Activated naive CD8-positive, alpha-beta T cell treated with anti-CD3 and anti-CD28 coated beads for 36 hours (primary cell): ENCODE measurements around the gene ZCCHC13. TPM values are rescaled to one million over a fixed set of nuclear protein-coding genes. Genes with fewer than 3 reads are reported as not detected.
"Not testable (repeated sequence)": the region's sequence is repeated elsewhere in the genome, so short reads cannot be mapped to it uniquely, and the experiment has no call there.

Source experiments
- DNase-seq: peaks from one replicate; pipeline ENCODE4 v3.0.0; 2021
- H3K27ac Mint-ChIP-seq: one replicate; pipeline ENCODE4 v1.8.0; 2022; ENCODE audit warnings: mild to moderate bottlenecking, moderate library complexity, mixed read lengths
- H3K27me3 Mint-ChIP-seq: one replicate; pipeline ENCODE4 v1.8.0; 2022; ENCODE audit warnings: mild to moderate bottlenecking, mixed read lengths
- H3K36me3 Mint-ChIP-seq: one replicate; pipeline ENCODE4 v1.8.0; 2021; ENCODE audit warnings: mild to moderate bottlenecking, mixed read lengths
- H3K4me1 Mint-ChIP-seq: one replicate; pipeline ENCODE4 v1.8.0; 2021; ENCODE audit warnings: mixed read lengths
- H3K4me3 Mint-ChIP-seq: one replicate; pipeline ENCODE4 v1.8.0; 2022; ENCODE audit warnings: mild to moderate bottlenecking, moderate library complexity, mixed read lengths
- H3K9me3 Mint-ChIP-seq: one replicate; pipeline ENCODE4 v1.8.0; 2022; ENCODE audit warnings: mixed read lengths
- total RNA-seq, 2 experiments: library from RNA; stranded (reverse); gene quantifications; one replicate each; pipeline ENCODE4 v1.2.3, GENCODE V29; 2021

Gene ZCCHC13
- total RNA-seq, result not detected

DNA sequence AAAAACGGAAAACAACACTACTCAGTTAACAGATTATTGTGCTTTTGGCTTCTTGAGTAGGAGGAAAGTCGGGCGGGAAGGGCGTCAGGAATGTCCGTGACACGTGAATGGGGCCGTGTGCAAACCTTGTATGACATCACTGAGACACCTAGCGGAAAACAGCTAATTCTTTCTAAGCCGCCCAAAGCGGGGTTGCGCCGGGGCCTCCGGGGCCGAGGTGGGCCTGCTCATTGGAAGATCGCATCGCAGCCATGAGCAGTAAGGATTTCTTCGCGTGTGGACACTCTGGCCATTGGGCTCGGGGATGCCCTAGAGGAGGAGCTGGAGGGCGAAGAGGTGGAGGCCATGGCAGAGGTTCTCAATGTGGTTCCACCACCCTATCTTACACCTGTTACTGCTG, at the start of gene ZCCHC13:
TSS of gene ZCCHC13 (plus strand) at position 165 of the 400 bp plus-strand sequence. CDS start at position 252, 87 bp downstream.
- no peak for DNase-seq
- Mint-ChIP-seq H3K27ac (no peak within 1 kb of the TSS), H3K4me1 (no peaks in the 10 kb centered on the region), H3K36me3 (no peaks in the 10 kb centered on the region), H3K27me3 (no peaks in the 10 kb centered on the region), H3K4me3 (no peak within 1 kb of the TSS), H3K9me3 (no peaks in the 10 kb centered on the region)

DNA sequence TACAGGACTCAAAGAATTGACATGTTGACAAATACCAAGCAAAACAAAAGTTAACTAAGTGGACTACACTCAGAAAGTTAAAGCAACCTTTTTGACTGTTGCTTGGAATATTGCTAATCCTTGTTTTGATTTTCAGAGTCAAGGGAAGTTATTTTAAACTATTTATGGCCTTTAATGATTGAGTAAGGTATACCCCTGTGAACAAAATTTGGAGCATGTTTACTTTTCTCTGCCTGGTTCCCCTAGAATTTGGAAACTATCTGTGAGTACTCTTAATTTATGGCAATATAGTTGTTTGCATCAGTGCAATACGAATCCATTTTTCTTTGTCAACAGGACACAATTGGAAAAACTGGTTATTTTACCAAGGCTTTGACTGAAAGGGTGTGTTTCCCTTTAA, 45.9 kb upstream of the ZCCHC13 start:
- not testable (repeated sequence) for H3K4me3 Mint-ChIP-seq, H3K9me3 Mint-ChIP-seq, DNase-seq, H3K4me1 Mint-ChIP-seq, H3K27me3 Mint-ChIP-seq, H3K27ac Mint-ChIP-seq
- H3K36me3 Mint-ChIP-seq, result peaks cover 38% of the 10 kb centered on the region

DNA sequence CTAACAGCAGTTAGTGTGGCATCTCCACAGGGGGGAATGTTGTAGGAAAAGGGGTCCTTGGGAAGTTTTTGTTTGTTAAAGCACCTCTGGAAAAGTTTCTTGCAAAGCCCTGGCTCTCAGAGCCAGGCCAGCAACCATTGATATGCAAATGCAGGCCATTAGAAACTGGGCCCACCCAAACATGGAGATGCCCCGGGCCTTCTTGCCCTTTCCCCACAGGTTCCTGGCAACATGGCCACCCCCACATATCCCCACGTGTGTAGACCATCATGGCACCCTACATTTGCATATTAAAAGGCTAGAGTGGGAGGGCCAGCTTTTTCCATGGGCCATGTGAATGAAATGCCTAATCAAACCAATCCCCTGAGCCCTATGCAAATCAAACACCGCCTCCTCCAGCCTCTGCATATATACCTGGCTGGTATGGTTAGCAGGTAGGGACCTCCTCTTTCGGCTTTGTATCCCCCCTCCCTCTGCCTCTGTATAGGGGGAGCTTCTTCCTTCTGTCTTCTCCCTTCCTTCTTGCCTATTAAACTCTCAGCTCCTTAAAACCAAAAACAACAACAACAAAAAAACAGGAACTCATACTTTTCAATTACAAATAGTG, 44.0 kb upstream of the ZCCHC13 start:
- no peaks in the 10 kb centered on the region for H3K4me1 Mint-ChIP-seq
- H3K4me3 Mint-ChIP-seq, result no peak overlapping the region
- H3K27ac Mint-ChIP-seq, result no peak overlapping the region
- peaks cover 34% of the 10 kb centered on the region for H3K36me3 Mint-ChIP-seq
- DNase-seq, result no peak
- H3K9me3 Mint-ChIP-seq, result peaks cover 4% of the 10 kb centered on the region
- no peaks in the 10 kb centered on the region for H3K27me3 Mint-ChIP-seq

DNA sequence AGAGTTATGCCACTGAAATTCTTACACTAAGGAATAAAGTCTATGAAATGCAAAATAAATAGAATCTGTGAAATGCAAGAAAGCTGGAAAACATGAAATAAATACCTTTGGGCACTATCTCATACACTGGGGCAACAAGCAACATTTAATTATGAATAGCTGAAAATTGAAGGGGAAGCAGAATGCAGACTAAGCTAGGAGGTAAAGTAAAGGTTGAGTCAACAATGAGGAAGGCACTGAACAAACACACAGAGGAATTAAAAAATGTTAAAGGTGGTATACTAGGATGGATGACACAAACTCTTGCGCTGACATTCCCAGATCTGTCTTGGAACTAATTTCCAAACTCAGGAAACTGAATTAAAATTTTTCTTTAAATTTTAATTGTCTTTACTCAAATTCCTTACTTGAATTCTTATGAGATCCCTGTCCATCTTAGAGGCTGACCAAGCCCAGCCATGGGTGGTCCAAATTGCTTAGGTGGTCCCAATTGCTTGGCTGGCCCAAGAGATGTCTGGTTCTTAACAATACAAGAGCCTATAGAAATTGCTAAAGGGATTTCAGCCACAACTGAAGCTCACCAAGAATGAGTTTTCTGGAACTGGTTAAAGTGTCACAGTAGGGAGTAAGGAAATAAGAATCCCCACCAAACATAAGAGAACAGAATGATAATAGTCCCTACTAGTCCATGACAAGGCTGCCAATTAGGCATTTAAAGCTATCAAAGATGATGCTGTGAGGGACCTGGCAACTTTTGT, 41.3 kb upstream of the ZCCHC13 start:
- no peak for DNase-seq
- no peak overlapping the region for H3K27ac Mint-ChIP-seq
- H3K4me3 Mint-ChIP-seq, result no peak overlapping the region
- H3K4me1 Mint-ChIP-seq, result no peaks in the 10 kb centered on the region
- peaks cover 4% of the 10 kb centered on the region for H3K9me3 Mint-ChIP-seq
- no peaks in the 10 kb centered on the region for H3K27me3 Mint-ChIP-seq
- peaks cover 30% of the 10 kb centered on the region for H3K36me3 Mint-ChIP-seq

DNA sequence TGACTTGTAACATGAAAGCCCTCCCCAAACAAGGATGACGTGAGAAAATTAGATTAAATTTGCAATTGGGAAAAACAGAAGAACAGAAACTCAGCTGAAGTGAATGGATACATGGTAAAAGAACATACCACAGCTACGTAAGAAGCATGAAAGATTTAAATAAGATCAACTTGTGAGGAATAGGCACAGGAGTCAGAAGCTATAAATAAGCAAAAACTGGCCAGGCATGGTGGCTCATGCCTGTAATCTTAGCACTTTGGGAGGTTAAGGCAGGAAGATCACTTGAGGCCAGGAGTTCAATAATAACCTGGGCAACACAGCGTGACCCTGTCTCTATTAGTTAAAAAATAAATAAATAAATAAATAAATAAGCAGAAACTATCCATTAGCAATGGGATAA, 33.6 kb upstream of the ZCCHC13 start:
- peaks cover 13% of the 10 kb centered on the region for H3K36me3 Mint-ChIP-seq

DNA sequence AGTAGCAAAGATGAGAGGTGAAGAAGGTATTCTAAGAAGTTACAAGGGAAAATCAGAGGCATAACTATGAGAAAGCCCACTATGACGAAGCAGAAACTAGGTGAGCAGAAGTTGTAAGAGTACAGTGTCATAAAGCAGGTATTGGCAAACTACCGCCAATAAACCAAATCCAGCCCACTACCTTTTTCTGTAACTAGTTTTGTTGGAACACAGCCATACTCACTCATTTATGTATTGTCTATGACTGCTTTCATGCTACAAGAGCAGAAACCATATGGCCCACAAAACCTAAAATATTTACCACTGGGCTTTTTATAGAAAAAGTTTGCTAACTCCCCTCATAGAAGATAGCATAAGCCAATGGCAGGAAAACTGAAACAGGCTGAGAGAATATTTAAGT, 31.8 kb upstream of the ZCCHC13 start:
- H3K27me3 Mint-ChIP-seq, result no peaks in the 10 kb centered on the region
- H3K27ac Mint-ChIP-seq, result no peak overlapping the region
- H3K9me3 Mint-ChIP-seq, result no peaks in the 10 kb centered on the region
- H3K4me3 Mint-ChIP-seq, result no peak overlapping the region
- no peaks in the 10 kb centered on the region for H3K4me1 Mint-ChIP-seq
- DNase-seq, result no peak
- peaks cover 12% of the 10 kb centered on the region for H3K36me3 Mint-ChIP-seq

More for the DNA sequence above, 33.6 kb upstream of the ZCCHC13 start:
- Mint-ChIP-seq H3K27me3 (no peaks in the 10 kb centered on the region), H3K4me1 (no peaks in the 10 kb centered on the region), H3K27ac (no peak overlapping the region), H3K9me3 (no peaks in the 10 kb centered on the region), H3K4me3 (no peak overlapping the region)
- DNase-seq, result no peak

DNA sequence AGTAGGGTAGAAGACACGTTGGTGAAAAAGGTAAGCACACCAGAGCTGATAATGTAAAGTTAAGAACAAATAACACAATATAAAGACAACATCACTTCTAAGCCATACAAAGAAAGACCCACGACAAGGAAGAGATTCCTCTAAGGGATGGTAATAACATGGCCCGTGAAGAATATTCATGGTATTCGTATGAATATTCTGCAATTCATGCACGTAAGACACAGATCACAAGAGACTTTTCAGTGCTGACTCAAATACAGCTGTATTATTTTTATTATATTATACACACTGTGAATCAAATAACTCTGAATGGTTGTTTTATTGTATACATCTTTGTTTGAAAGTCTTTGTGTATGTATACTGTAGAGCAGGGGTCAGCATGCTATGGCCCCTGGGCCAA, 29.5 kb upstream of the ZCCHC13 start:
- Mint-ChIP-seq H3K4me1 (no peaks in the 10 kb centered on the region), H3K9me3 (no peaks in the 10 kb centered on the region), H3K4me3 (no peak overlapping the region), H3K36me3 (peaks cover 6% of the 10 kb centered on the region), H3K27me3 (no peaks in the 10 kb centered on the region), H3K27ac (no peak overlapping the region)
- no peak for DNase-seq

DNA sequence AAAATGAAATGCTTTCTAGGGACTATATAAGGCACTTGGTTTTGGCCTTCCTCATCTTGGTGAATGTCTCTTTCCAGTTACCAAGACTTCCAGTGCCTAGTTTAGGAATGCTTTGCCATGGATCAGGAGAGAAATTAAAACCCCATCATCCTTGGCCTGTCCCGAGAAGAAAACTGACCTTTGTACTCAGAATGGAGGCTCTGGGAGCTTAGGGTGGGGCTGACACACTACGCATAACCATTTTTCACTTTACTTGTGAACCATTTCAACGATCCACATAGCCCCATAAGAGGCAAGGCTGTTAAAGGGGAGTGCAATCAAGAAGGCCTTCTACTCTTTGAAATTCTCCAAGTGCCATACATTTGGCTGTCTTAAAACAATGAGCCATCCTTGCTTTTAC, 26.7 kb upstream of the ZCCHC13 start:
- no peak for DNase-seq
- H3K9me3 Mint-ChIP-seq, result no peaks in the 10 kb centered on the region
- H3K4me3 Mint-ChIP-seq, result no peak overlapping the region
- peaks cover 3% of the 10 kb centered on the region for H3K4me1 Mint-ChIP-seq
- no peak overlapping the region for H3K27ac Mint-ChIP-seq
- H3K36me3 Mint-ChIP-seq, result peaks cover 6% of the 10 kb centered on the region
- no peaks in the 10 kb centered on the region for H3K27me3 Mint-ChIP-seq

DNA sequence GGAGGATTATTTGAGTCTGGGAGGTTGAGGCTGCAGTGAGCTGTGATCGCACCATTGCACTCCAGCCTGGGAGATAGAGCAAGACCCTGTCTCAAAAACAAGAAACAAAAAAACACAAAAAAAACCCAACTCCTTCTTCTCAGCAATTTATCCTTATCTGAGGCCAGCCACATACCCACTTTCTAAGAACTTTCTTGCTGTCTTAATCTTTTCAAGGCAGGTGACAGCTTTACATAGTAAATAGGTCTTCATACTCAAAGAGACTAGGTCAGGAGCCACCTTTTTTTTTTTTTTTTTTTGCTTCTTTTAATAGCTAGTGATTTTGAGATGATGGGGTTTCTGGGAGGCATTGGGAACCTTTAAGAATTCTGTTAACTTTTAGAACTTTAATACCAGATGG, 26.1 kb upstream of the ZCCHC13 start:
- no peaks in the 10 kb centered on the region for H3K27me3 Mint-ChIP-seq
- no peaks in the 10 kb centered on the region for H3K9me3 Mint-ChIP-seq
- peaks cover 6% of the 10 kb centered on the region for H3K36me3 Mint-ChIP-seq
- no peak overlapping the region for H3K4me3 Mint-ChIP-seq
- no peak overlapping the region for H3K27ac Mint-ChIP-seq
- peaks cover 4% of the 10 kb centered on the region for H3K4me1 Mint-ChIP-seq
- DNase-seq, result no peak

DNA sequence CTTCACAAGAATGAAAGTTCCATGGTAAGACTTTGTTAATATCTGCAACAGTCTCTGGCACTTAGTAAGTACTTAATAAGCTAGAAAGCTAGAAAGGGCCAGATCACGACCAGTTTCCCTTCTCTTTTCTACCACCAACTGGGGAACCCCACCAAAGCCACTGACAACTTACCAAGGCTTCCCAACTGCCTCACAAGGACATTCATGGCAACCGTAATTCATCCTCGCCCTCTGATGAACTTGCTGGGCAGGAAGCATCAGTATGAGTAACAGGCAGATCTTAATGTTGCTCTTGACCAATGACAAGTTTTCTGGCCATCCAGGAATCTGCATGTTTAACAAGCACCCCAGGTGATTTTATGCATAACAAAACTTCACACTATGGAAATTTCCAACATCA, 23.2 kb upstream of the ZCCHC13 start:
- Mint-ChIP-seq H3K27ac (no peak overlapping the region), H3K4me1 (peaks cover 8% of the 10 kb centered on the region), H3K27me3 (no peaks in the 10 kb centered on the region), H3K36me3 (peaks cover 13% of the 10 kb centered on the region), H3K9me3 (no peaks in the 10 kb centered on the region), H3K4me3 (no peak overlapping the region)
- no peak for DNase-seq

DNA sequence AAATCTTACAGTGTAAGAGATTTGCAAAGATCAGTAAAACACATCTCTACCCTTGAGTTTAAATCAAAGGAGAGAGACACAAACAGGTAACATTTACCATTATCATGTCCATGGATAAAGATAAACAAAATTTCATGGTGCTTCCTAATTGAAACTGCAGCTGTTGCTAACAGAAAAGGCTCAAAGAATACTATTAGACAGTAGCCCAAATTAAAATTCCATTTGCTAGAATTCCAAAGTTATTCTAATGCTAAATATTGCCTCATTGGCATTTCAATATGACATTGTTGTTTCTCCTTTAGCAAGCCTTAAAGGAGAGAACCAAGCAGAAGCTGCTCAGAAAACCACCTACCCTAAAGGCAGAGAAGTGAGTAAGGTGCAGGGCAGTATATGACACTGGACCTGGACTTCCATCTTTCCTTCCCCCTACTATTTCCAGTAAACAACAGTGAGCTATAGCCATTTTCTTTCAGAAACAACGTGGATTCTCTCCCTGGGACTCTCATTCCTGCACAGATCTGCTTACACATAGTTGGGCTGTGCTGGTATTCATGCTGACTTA, 19.5 kb upstream of the ZCCHC13 start:
- Mint-ChIP-seq H3K27me3 (no peaks in the 10 kb centered on the region), H3K27ac (no peak overlapping the region), H3K9me3 (no peaks in the 10 kb centered on the region), H3K4me1 (peaks cover 21% of the 10 kb centered on the region), H3K36me3 (peaks cover 25% of the 10 kb centered on the region), H3K4me3 (no peak overlapping the region)
- DNase-seq, result no peak

DNA sequence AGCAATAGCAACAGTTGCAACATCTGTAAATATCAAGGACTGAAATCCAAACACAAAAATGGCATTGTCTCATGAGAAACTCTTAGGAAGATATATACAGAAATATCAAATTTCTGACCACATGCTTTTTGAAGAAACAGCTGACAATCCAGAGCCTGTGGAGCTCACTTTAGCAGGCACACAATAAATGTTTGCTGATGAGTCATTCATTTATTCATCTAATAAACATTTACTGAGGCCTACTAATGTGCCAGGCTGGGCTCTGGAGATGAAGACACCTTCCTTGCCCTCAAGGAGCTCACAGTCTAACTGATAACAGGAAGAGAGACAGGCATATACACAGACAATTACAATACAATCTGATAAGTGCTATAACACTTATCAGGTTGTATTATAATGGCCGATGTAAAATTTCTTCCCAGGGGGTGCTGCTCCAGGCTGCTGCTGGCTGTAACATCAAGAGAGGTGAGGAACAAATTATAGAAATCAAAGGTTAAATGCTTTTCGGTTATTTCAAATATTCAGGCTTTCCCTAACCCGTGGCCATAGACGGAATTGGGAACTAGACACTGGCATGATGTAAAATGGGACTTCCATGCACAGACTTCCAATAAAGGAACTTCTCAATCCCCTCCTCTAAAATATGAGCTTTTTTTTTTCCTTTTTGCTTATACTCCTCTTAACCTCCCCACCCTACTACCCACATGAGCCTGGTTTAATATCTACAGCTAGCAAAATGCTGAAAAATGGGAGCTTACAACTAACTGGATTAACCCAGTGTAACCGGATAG, 16.8 kb upstream of the ZCCHC13 start:
- H3K4me3 Mint-ChIP-seq, result no peak overlapping the region
- H3K27me3 Mint-ChIP-seq, result no peaks in the 10 kb centered on the region
- DNase-seq, result no peak
- H3K27ac Mint-ChIP-seq, result no peak overlapping the region
- no peaks in the 10 kb centered on the region for H3K9me3 Mint-ChIP-seq
- peaks cover 28% of the 10 kb centered on the region for H3K36me3 Mint-ChIP-seq
- H3K4me1 Mint-ChIP-seq, result peaks cover 19% of the 10 kb centered on the region

DNA sequence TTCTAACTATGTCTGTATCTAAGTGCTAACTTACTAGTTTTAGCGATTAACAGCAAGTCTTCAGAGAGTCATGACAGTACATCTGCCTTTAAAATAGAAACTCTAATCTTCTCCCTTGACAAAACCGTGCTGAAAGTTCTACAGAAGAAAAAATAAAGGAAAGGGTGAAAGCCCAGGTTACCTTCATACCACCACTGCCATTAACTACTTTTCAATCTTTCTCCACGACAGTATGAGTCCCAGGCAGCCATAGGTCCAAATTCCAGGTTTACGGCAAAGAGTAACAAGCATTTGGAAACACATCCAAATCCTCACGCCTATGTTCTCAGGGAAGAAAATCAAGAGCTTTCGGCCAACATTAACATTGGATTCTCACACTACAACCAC, 12.4 kb upstream of the ZCCHC13 start:
- DNase-seq, result no peak
- Mint-ChIP-seq H3K4me3 (peak overlapping the region; percentile 92), H3K9me3 (no peaks in the 10 kb centered on the region), H3K36me3 (peaks cover 19% of the 10 kb centered on the region), H3K4me1 (peaks cover 16% of the 10 kb centered on the region), H3K27ac (peak overlapping the region; percentile 99), H3K27me3 (no peaks in the 10 kb centered on the region)

DNA sequence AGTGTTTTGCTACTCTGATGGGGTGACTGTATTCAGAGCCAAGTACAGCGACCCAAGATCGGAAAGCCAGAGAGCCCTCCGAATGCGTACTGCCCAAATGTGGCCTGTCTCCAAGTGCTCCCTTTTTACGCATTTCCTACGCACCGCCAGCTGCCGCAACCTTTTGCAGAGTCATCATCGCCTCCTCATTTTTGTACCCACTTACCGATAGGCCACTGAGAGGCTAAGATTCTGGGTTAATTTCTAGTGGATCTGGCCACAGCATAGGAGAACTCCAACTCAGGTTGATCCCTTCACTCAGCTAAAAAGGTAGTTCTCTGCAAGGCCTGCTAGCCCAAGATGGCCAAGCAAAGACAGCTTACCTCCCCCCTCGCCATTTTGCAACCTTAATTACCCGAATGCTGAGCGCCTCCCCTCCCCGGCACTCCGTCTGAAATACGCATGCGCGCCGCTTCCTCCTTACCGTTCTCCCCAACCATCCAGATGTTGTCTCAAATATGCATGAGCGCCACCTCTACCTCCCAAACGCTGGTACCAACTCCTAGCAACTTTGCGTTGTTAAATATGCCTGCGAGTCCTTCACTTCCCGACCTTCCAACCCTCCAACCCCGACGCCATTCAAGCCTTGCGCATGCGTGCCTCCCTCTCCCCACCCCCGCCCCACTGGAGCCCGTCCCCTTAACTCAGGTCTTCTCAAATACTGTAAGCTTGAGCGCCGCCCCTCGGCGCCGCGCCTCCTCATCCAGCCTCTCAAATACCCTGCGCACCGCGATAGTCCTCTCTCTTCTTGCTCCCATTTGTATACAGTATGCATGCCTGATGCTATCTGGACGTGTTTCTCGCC, 11.8 kb upstream of the ZCCHC13 start:
- Mint-ChIP-seq H3K9me3 (no peaks in the 10 kb centered on the region), H3K4me3 (peak overlapping the region; percentile 92), H3K36me3 (peaks cover 19% of the 10 kb centered on the region), H3K27ac (peak overlapping the region; percentile 99), H3K4me1 (peaks cover 13% of the 10 kb centered on the region), H3K27me3 (no peaks in the 10 kb centered on the region)
- DNase-seq, result peak; percentile 74

DNA sequence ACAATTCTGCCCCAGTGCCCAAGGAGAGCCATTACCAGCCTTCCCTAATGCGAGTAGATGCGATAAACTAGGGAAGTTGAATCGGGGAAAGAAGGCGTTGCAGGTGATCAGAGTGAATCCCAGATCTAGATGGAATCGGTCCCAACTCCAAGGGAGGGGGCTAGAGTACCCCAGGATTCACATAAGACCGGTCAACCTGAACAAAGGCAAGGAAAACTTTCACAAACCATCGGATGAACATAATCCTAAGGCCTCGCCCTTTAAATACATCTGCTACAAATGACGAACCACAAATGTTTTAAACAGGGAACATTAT, 11.2 kb upstream of the ZCCHC13 start:
- no peak for DNase-seq
- H3K36me3 Mint-ChIP-seq, result peaks cover 19% of the 10 kb centered on the region
- H3K9me3 Mint-ChIP-seq, result peaks cover under 1% of the 10 kb centered on the region
- H3K4me1 Mint-ChIP-seq, result peaks cover 14% of the 10 kb centered on the region
- H3K27ac Mint-ChIP-seq, result peak overlapping the region; percentile 99
- H3K4me3 Mint-ChIP-seq, result peak overlapping the region; percentile 92
- H3K27me3 Mint-ChIP-seq, result no peaks in the 10 kb centered on the region
